HFFc6 (cell line): ENCODE results near the gene HSD11B2. TPM values are rescaled to one million over a fixed set of nuclear protein-coding genes. Genes with fewer than 3 reads are reported as not detected.

ENCODE experiments used
- DNase-seq: peaks from one replicate; pipeline ENCODE4 v3.0.0-alpha.2; 2018
- H3K27ac Mint-ChIP-seq: 2 replicates; pipeline ENCODE4 v1.8.0; 2020; ENCODE audit warnings: mild to moderate bottlenecking, mixed read lengths
- H3K27me3 Mint-ChIP-seq: 2 replicates; pipeline ENCODE4 v1.8.0; 2021; ENCODE audit warnings: mild to moderate bottlenecking, moderate library complexity, mixed read lengths; ENCODE audit not compliant: insufficient read depth
- H3K36me3 Mint-ChIP-seq: 2 replicates; pipeline ENCODE4 v1.8.0; 2021; ENCODE audit warnings: low read depth, mixed read lengths
- H3K4me1 Mint-ChIP-seq: 2 replicates; pipeline ENCODE4 v1.8.0; 2020; ENCODE audit warnings: low read depth, mixed read lengths
- H3K4me3 Mint-ChIP-seq: 2 replicates; pipeline ENCODE4 v1.8.0; 2020; ENCODE audit warnings: mild to moderate bottlenecking, moderate library complexity, mixed read lengths
- H3K9me3 Mint-ChIP-seq: 2 replicates; pipeline ENCODE4 v1.8.0; 2020; ENCODE audit warnings: mild to moderate bottlenecking, mixed read lengths
- CTCF ChIP-seq: fragments of 200-600 bp; sonication (generic); IDR thresholded peaks from 2 replicates; pipeline ENCODE4 v1.5.0; 2021; ENCODE audit warnings: antibody characterized with exemption, mild to moderate bottlenecking
- long read RNA-seq: library from polyadenylated mRNA; unstranded; transcript quantifications from one replicate; pipeline ENCODE4 v2.0.0, GENCODE V29; 2019
- total RNA-seq, 6 experiments: library from RNA; stranded (reverse); fragmentation: NEBNext Ultra II Directional; extraction: Animal tissue kit (Norgen Biotek cat#: 25700); gene quantifications; 2 replicates in 1 of 6; 3 replicates in 5 of 6; pipeline ENCODE4 v1.2.3, GENCODE V29; 2021

Gene HSD11B2
- not detected for total RNA-seq
- long read RNA-seq: 0 reads

GRCh38 chr16:67430977-67431774 lies at the start of gene HSD11B2:
HSD11B2 (plus strand) TSS chr16:67431121; CDS start chr16:67431249, 128 bp downstream.
- H3K4me1 Mint-ChIP-seq: no peaks in the 10 kb centered on the region
- peaks cover 23% of the 10 kb centered on the region for H3K27me3 Mint-ChIP-seq
- peak; percentile 41 for DNase-seq
- no peak within 1 kb of the TSS for H3K27ac Mint-ChIP-seq
- no peaks in the 10 kb centered on the region for H3K36me3 Mint-ChIP-seq
- no peak for TF ChIP-seq CTCF
- peak within 1 kb of the TSS; percentile 65 for H3K4me3 Mint-ChIP-seq
- no peaks in the 10 kb centered on the region for H3K9me3 Mint-ChIP-seq

GRCh38 chr16:67383284-67383683 lies 47.6 kb upstream of the HSD11B2 start:
- H3K4me3 Mint-ChIP-seq: no peak overlapping the region
- no peak for TF ChIP-seq CTCF
- no peaks in the 10 kb centered on the region for H3K36me3 Mint-ChIP-seq
- H3K27me3 Mint-ChIP-seq: peaks cover 34% of the 10 kb centered on the region
- no peaks in the 10 kb centered on the region for H3K9me3 Mint-ChIP-seq
- H3K4me1 Mint-ChIP-seq: no peaks in the 10 kb centered on the region
- H3K27ac Mint-ChIP-seq: no peak overlapping the region
- DNase-seq: no peak

GRCh38 chr16:67384778-67385510 lies 46.0 kb upstream of the HSD11B2 start:
- Mint-ChIP-seq H3K4me3 (no peak overlapping the region), H3K4me1 (no peaks in the 10 kb centered on the region), H3K27ac (no peak overlapping the region), H3K9me3 (no peaks in the 10 kb centered on the region), H3K27me3 (peaks cover 42% of the 10 kb centered on the region), H3K36me3 (no peaks in the 10 kb centered on the region)
- no peak for DNase-seq
- TF ChIP-seq CTCF: no peak

- no peaks in the 10 kb centered on the region for H3K9me3 Mint-ChIP-seq
- no peak for DNase-seq
- TF ChIP-seq CTCF: no peak
- H3K4me3 Mint-ChIP-seq: no peak overlapping the region
- no peak overlapping the region for H3K27ac Mint-ChIP-seq
- H3K36me3 Mint-ChIP-seq: no peaks in the 10 kb centered on the region
- peaks cover 37% of the 10 kb centered on the region for H3K27me3 Mint-ChIP-seq
- no peaks in the 10 kb centered on the region for H3K4me1 Mint-ChIP-seq
Measured at GRCh38 chr16:67386861-67387455, 44.0 kb upstream of the HSD11B2 start.

- no peaks in the 10 kb centered on the region for H3K36me3 Mint-ChIP-seq
- no peak overlapping the region for H3K4me3 Mint-ChIP-seq
Measured at GRCh38 chr16:67387479-67388079, 43.3 kb upstream of the HSD11B2 start.

More at GRCh38 chr16:67387479-67388079, 43.3 kb upstream of the HSD11B2 start:
- no peak for DNase-seq
- no peak overlapping the region for H3K27ac Mint-ChIP-seq
- H3K27me3 Mint-ChIP-seq: peaks cover 35% of the 10 kb centered on the region
- no peak for TF ChIP-seq CTCF
- no peaks in the 10 kb centered on the region for H3K9me3 Mint-ChIP-seq
- H3K4me1 Mint-ChIP-seq: no peaks in the 10 kb centered on the region
